HG02938 (cell line): ENCODE data around the gene CTSZ.
"Not testable (repeated sequence)": the region's sequence is repeated elsewhere in the genome, so short reads cannot be mapped to it uniquely, and the experiment has no call there.

Experiments used
- ATAC-seq: cut with Tn5 transposase; IDR thresholded peaks from one replicate; pipeline ENCODE4 v1.9.1; 2021; ENCODE audit warnings: mild to moderate bottlenecking, moderate library complexity; ENCODE audit not compliant: unreplicated experiment

The CTSZ gene

GRCh38 chr20:58982406-58983114 is 24.5 kb downstream of the CTSZ start:
- no peak for ATAC-seq

GRCh38 chr20:58981628-58982364 is 25.3 kb downstream of the CTSZ start:
- ATAC-seq: peak; percentile 11

- peak; percentile 56 for ATAC-seq
Observed at GRCh38 chr20:58980711-58981627, 26.1 kb downstream of the CTSZ start, which contains the start of gene NELFCD. NELFCD (plus strand) TSS chr20:58981256; CDS start chr20:58981310, 54 bp downstream.

GRCh38 chr20:58978351-58979190 is 28.5 kb downstream of the CTSZ start:
- no peak for ATAC-seq

GRCh38 chr20:58976061-58976730 is 30.9 kb downstream of the CTSZ start:
- no peak for ATAC-seq

GRCh38 chr20:58975353-58975752 is 31.7 kb downstream of the CTSZ start:
- no peak for ATAC-seq

- ATAC-seq: no peak
Observed at GRCh38 chr20:58973866-58974265, 33.2 kb downstream of the CTSZ start.

GRCh38 chr20:58973179-58973578 is 33.9 kb downstream of the CTSZ start:
- no peak for ATAC-seq

- no peak for ATAC-seq
Observed at GRCh38 chr20:58971429-58971828, 35.6 kb downstream of the CTSZ start.

- no peak for ATAC-seq
Observed at GRCh38 chr20:58970146-58970545, 36.9 kb downstream of the CTSZ start.

GRCh38 chr20:58969439-58969838 is 37.6 kb downstream of the CTSZ start:
- no peak for ATAC-seq

GRCh38 chr20:58967652-58968429 is 39.2 kb downstream of the CTSZ start:
- no peak for ATAC-seq

- ATAC-seq: no peak
Observed at GRCh38 chr20:58965270-58966064, 41.6 kb downstream of the CTSZ start.

GRCh38 chr20:58963922-58964321 is 43.1 kb downstream of the CTSZ start:
- not testable (repeated sequence) for ATAC-seq

GRCh38 chr20:58963060-58963584 is 43.9 kb downstream of the CTSZ start:
- ATAC-seq: no peak

- ATAC-seq: no peak
Observed at GRCh38 chr20:58959652-58960051, 47.4 kb downstream of the CTSZ start.

- ATAC-seq: no peak
Observed at GRCh38 chr20:58956078-58956477, 51.0 kb downstream of the CTSZ start.

- no peak for ATAC-seq
Observed at GRCh38 chr20:58953050-58953449, 54.0 kb downstream of the CTSZ start.
